ENCODE measurements around the gene DEFB114.

DNA sequence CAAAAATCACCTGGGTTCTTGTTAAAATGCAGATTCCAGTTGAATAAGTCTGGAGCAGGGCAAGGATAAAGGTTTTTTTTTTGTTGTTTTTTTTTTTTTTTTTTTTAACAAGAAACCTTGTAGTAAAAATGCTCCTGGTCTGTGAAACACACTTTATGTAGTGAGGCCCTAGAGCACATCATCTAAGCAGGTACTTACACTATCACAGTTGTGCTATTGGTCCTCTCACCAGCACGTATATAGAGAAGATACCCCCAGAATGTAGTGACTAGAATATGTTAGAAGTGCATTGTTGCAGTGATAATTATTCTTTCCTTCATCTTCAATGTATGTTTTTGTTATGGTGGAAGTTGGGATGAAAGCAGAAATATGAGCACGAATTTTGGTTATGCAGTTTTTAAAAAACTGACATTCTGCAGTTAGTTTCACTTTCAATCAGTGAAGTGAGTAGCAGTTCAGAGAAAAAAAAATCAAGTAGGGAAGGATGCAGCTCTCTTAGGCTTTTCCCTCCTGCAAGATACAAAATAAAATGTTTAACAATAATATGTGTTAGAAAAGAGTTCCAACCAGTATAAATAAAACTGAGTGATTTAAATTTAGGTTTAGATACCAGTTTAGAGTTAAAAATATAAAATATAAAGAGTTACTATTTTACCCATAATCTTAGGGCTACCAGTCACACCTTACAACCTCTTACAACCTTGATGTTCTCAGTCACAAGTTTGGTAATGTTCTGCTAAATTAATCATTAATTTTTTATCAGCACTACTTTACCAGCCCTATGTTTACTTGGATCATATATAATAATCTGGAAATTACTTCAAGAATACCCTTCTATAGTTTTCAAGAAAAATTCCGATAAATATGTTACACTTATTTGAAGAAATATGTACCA is 14.6 kb upstream of the DEFB114 start:
- TF ChIP-seq, protein P1, sequence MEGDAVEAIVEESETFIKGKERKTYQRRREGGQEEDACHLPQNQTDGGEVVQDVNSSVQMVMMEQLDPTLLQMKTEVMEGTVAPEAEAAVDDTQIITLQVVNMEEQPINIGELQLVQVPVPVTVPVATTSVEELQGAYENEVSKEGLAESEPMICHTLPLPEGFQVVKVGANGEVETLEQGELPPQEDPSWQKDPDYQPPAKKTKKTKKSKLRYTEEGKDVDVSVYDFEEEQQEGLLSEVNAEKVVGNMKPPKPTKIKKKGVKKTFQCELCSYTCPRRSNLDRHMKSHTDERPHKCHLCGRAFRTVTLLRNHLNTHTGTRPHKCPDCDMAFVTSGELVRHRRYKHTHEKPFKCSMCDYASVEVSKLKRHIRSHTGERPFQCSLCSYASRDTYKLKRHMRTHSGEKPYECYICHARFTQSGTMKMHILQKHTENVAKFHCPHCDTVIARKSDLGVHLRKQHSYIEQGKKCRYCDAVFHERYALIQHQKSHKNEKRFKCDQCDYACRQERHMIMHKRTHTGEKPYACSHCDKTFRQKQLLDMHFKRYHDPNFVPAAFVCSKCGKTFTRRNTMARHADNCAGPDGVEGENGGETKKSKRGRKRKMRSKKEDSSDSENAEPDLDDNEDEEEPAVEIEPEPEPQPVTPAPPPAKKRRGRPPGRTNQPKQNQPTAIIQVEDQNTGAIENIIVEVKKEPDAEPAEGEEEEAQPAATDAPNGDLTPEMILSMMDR (IDR thresholded peaks at IDR 0.05; ENCODE audit: insufficient read depth, low read length), result no peak
- TF ChIP-seq POLR2AphosphoS5 (IDR thresholded peaks at IDR 0.05; ENCODE audit: low read depth), result no peak
- TF ChIP-seq, protein P2, sequence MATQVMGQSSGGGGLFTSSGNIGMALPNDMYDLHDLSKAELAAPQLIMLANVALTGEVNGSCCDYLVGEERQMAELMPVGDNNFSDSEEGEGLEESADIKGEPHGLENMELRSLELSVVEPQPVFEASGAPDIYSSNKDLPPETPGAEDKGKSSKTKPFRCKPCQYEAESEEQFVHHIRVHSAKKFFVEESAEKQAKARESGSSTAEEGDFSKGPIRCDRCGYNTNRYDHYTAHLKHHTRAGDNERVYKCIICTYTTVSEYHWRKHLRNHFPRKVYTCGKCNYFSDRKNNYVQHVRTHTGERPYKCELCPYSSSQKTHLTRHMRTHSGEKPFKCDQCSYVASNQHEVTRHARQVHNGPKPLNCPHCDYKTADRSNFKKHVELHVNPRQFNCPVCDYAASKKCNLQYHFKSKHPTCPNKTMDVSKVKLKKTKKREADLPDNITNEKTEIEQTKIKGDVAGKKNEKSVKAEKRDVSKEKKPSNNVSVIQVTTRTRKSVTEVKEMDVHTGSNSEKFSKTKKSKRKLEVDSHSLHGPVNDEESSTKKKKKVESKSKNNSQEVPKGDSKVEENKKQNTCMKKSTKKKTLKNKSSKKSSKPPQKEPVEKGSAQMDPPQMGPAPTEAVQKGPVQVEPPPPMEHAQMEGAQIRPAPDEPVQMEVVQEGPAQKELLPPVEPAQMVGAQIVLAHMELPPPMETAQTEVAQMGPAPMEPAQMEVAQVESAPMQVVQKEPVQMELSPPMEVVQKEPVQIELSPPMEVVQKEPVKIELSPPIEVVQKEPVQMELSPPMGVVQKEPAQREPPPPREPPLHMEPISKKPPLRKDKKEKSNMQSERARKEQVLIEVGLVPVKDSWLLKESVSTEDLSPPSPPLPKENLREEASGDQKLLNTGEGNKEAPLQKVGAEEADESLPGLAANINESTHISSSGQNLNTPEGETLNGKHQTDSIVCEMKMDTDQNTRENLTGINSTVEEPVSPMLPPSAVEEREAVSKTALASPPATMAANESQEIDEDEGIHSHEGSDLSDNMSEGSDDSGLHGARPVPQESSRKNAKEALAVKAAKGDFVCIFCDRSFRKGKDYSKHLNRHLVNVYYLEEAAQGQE (IDR thresholded peaks at IDR 0.05; ENCODE audit: insufficient replicate concordance, low read depth), result no peak
- TF ChIP-seq GABPA (IDR thresholded peaks at IDR 0.05; ENCODE audit: low read depth), result no peak

Measured in HL-60 (cell line).